Endometrial microvascular endothelial cells (primary cell): ENCODE results near the gene SH3PXD2A. TPM values are rescaled to one million over a fixed set of nuclear protein-coding genes. Genes with fewer than 3 reads are reported as not detected.

Experiments
- in situ Hi-C: cut with HindIII; loops from 2 replicates; pipeline ENCODE4 v1.10.0; 2017; ENCODE audit warnings: low sequenced_read_pairs, low pct_unique_long_range_greater_than_20kb; ENCODE audit errors: inconsistent ontology term
- total RNA-seq: library from RNA; depleted of rRNA; stranded (reverse); fragments of >200 nt; gene quantifications from one replicate; pipeline ENCODE4 v1.2.3, GENCODE V29; 2015; ENCODE audit errors: inconsistent ontology term

SH3PXD2A gene
- total RNA-seq, 1 donor from 2014 or later, result 7.6 TPM

- in situ Hi-C loops, result no loop called here
Observed at GRCh38 chr10:103687718-103688117, 167.7 kb downstream of the SH3PXD2A start.

- in situ Hi-C loops, result no loop called here
Observed at GRCh38 chr10:103687172-103687571, 168.2 kb downstream of the SH3PXD2A start.

GRCh38 chr10:103685880-103686669 lies 169.3 kb downstream of the SH3PXD2A start:
- in situ Hi-C loops, result no loop called here

DNA sequence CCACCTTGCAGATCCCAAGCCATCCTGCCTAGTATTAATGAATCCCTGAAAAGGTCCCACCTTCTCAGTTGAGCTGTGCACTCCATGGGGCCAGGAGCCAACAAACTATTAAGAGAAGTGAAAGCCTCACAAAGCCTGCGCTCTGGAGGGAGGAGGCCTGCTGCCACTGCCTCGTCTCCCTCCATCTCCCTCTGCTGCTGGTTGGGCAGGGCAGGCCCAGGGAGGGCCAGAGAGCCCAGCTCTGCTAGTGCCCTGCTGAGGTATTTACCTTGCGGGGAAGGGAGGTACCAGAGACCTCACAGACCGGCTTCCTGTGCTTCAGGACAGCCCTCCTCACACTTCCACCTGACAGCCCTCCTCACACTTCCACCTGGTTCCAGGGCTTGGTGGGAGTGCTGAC lies 171.5 kb downstream of the SH3PXD2A start:
- in situ Hi-C loops, result no loop called here

GRCh38 chr10:103682631-103683030 lies 172.7 kb downstream of the SH3PXD2A start:
- in situ Hi-C loops, result no loop called here

GRCh38 chr10:103681617-103682399 lies 173.6 kb downstream of the SH3PXD2A start:
- in situ Hi-C loops, result no loop called here

GRCh38 chr10:103680869-103681236 lies 174.5 kb downstream of the SH3PXD2A start:
- in situ Hi-C loops, result no loop called here

DNA sequence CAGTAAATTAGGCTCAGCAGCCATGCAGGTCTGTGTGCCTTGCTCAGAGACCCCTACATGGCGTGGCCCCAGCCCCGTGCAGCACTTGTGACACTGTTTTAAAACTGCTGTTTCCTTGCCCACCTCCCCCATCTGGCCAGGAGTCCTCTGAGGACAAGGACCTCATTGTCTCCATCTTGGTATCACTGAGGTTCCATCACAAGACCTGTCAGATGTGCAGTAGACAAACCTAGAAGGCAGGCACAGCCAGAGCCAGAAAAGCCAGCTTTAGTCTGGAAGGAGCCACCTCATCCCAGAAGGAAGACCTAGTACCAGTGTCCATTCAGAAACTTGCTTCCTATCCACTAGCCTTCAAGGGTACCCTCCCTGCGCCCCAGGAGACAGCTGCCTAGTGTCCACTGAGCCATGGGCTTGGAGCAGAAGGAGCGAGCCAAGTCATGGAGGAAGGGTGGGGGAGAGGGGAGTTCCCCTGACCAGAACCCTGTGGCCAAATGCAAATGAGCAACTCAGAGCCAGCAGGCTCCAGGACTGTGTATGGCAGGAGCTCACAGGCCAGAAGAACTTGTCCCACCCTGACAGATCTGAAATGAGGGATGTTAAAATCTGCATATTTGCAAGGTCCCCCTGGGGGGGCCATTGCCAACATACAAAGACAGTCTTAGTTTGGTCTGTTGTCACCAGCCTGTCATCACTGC lies 176.1 kb downstream of the SH3PXD2A start:
- in situ Hi-C loops, result no loop called here

DNA sequence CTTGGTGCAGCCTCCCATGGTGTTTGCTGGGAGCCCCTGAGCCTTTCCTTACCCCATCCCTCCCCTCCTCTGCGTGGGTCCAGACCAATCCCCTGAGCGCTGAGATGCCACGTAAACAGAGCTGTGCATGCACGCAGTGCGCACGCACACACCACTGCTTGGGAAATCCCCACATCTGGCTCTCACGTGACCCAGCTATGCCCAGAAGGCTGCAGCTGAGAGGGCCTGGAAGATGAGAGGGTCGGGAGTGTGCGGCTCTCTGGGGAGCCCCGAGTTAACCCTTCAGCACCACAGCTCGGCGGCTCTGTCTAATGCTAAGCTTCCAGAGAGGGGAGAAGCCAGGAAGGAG lies 177.2 kb downstream of the SH3PXD2A start:
- in situ Hi-C loops, result no loop called here

DNA sequence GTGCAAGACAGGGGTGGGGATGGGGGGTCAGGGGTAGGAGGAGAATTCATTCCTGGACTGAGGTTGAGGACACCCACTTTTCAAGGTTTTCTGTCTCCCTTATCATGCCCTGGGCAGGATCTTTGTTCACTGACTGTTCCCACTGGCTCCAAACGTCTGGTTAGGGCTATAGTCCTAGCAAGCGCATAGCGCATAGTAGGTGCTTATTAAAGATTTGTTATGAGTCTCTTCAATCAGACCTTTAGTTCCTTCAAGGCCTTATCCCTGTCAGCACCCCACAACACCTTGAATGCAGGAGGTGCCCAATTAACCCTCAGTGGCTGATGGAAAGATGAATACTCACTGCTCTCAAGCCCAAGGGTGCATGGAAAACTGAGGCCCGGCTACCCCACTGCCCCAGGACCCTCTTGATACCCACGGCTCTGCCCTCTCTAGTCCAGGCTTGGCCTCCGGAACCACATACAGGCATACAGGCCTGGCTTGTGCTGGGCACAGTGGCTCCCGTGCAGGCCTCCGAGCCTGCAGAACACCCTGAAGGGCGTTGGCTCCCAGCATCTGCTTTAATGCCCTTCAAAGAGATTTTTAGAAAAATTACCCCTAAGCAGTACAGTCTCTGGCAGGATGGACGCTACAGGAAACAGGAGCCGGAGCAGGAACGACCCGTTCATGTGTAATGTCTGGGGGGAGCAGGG lies 177.7 kb downstream of the SH3PXD2A start:
- in situ Hi-C loops, result no loop called here

GRCh38 chr10:103676851-103677417 lies 178.4 kb downstream of the SH3PXD2A start:
- in situ Hi-C loops, result no loop called here

DNA sequence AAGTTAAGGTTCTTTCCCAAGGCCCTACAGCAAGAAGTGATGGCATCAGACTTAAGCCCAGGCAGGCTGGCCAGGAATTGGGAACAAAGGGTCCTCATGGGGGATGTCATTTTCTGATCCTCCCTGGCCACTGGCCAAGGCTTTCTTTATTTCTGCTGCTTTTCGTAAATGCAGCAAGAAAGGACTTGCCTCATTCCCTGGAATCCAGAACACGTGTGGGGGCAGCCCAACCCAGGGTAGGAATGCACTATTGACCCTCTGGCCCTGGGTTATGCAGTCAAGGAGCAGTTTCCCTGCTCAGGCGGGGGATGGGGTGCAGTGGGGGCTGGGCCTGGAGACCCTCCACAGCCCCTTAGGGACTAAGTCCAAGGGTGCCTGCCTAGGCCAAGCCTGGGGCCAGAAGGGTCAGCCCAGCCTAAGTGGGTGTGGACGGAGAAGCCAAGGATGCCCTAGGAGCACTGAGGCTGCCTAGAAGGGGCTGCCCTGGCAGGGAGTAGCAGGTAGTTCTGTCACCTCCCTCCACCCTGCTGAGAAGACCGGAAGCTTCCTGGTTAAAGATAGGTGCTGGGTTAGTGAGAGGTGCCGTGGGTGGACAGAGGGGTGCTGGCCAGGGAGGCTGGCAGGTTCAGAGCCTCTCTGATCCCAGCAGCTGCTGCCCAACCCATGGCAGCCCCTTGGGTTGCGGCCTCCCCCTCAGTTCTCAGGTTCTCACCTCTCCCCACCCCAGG lies 179.2 kb downstream of the SH3PXD2A start:
- in situ Hi-C loops, result no loop called here

GRCh38 chr10:103673606-103674005 lies 181.8 kb downstream of the SH3PXD2A start:
- in situ Hi-C loops, result no loop called here

- in situ Hi-C loops, result no loop called here
Observed at GRCh38 chr10:103672345-103672744, 183.0 kb downstream of the SH3PXD2A start.

DNA sequence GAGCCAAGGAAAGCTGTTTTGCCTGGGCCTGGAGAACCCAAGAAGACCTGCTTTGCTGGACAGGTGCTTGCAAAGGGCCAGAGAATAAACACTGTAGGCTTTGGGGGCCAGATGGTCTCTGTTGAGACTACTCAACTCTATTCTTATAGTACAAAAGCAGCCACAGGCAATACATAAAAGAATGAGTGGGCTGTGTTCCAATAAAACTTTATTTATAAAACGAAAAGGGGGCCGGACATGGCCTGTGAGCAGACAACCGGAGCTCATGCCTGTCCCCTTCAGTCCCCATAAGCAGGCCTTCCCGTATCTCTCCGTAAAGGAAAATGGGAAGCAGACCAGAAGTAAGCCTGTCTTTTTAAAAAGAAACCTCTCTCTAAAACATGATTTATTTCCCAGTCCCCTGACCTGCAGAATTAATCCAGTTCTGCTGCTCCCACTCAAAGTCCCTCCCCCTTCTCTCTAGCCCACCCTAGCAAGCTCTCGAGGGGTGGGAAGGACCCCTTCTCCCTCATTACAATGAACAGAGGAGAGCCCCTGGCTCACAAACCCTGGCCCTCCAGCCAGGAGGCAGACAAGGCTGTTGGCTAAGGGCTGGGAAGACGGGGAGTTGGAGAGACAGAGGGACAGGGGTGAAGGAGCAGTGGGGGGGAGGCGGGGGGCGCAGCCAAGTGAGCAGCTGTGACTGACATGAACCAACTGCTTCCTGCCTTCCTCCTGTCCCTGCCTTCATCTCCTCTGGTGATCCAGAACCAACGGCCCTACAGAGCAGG lies 184.1 kb downstream of the SH3PXD2A start:
- in situ Hi-C loops, result no loop called here

GRCh38 chr10:103669944-103670343 lies 185.4 kb downstream of the SH3PXD2A start:
- in situ Hi-C loops, result no loop called here

GRCh38 chr10:103669243-103669929 lies 186.0 kb downstream of the SH3PXD2A start:
- in situ Hi-C loops, result no loop called here
